Measurements from ENCODE around the gene CYSLTR2.

CYSLTR2 gene

GRCh38 chr13:48741377-48741776 is 87.6 kb downstream of the CYSLTR2 start:
- DNase-seq (ENCODE audit: low read depth) = no peak

DNA sequence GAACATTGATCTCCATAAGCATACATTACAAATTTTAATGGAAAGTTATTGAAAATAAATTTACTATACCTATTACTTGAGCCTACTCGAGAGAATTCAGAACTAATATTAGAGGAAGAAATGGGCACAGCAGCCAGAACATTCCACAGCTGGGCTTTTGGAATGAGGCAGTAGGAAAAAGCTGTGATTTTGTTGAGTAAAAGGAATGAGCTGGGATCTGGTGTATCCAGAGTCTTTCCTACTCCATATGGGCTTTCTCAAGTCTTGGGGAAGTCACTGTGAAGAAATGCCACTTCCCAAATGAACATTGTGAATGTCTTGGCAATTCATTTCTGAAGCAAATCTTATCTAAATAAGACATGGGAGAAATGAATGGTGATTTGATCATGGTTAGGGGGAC is 93.1 kb downstream of the CYSLTR2 start:
- no peak for DNase-seq (ENCODE audit: low read depth)

- no peak for DNase-seq (ENCODE audit: low read depth)
These were observed 95.0 kb downstream of the CYSLTR2 start for GRCh38 chr13:48748681-48749080.

GRCh38 chr13:48749144-48749543 is 95.4 kb downstream of the CYSLTR2 start:
- DNase-seq (ENCODE audit: low read depth) = no peak

DNA sequence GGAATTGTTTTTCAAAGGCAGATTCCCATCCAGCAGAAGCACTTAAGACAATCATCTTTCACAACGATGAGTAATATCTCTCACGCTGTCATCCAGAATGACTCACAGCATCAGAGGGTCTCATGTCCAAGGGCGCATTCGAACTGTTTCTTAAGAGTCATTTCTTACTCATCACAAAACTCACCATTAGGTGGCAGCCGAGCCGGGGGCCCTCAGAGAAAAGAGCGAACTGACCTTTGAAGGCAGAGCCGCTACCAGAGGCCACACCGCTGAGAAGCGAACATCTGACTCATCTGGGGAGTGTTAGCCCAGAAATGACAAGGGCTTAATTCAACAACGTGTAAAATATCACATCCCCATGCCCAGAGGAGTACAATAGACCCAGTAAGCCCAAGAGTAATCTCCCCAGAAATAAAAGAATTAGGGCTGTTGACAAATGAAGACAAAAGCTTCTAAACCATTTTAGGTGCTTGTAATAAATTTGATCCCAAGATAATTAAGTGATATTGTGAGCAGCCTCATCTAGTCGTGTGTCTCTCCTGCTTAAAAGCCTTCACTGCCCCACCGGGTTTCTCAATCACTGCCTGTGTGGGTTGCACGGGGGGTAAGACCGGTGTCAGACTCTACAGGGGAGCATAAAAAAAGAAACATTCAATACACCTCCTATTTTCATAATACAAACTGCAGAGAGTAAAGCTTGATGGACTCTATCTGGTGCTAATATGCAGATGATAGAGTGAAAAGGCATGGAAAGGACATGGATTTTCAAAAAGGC is 96.2 kb downstream of the CYSLTR2 start:
- no peak for DNase-seq (ENCODE audit: low read depth)

DNA sequence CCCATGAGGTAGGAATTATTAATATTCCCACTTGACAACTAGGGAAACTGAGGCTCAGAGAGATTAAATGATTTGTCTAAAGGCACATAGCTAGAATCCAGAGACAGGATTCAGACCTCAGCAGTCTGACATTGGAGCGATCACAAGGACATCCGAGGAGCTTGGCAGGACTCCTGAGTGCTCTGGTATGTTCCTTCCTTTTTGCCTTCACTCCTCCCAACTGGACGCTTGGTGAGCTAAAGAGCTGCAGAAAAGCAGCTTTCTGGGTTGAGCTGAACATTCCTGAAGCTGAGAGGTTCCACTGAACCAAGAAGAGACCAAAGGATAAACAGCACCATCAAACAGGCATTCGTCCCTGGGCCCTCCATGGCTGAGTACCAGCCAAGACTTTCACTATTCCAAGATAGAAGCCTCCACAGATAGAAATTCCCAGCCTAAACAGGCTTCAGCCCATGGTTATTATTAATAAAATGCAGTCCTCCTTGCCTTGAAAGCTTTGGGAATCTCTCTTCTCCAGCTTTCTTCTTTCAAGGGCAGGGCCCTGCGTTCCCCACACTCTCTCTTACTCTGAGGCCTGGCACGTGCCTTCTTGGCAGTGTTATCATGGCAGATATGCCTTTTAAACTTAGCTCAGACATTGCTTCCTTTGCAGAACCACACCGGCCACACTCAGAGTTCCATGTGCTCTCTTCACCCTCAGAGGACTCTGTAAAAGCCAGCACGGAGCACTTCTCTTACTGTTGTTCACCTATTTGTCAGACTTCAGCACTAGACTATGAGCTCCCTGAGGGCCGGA is 97.1 kb downstream of the CYSLTR2 start:
- DNase-seq (ENCODE audit: low read depth) = no peak

- DNase-seq (ENCODE audit: low read depth) = no peak
These were observed 106.9 kb downstream of the CYSLTR2 start for GRCh38 chr13:48760626-48761025.

All from CMK (cell line).